ENCODE data around the gene SPATA1.
"Not testable (repeated sequence)": the region's sequence is repeated elsewhere in the genome, so short reads cannot be mapped to it uniquely, and the experiment has no call there.

SPATA1 gene

GRCh38 chr1:84587099-84587498, 80.9 kb downstream of the SPATA1 start:
- DNase-seq (ENCODE audit: low spot score) = no peak

GRCh38 chr1:84594959-84595358, 88.8 kb downstream of the SPATA1 start:
- DNase-seq (ENCODE audit: low spot score) = not testable (repeated sequence)

GRCh38 chr1:84597011-84597410, 90.8 kb downstream of the SPATA1 start:
- no peak for DNase-seq (ENCODE audit: low spot score)

- no peak for DNase-seq (ENCODE audit: low spot score)
These were observed 92.2 kb downstream of the SPATA1 start for GRCh38 chr1:84598418-84598817.

- no peak for DNase-seq (ENCODE audit: low spot score)
These were observed 92.9 kb downstream of the SPATA1 start for GRCh38 chr1:84598846-84599741.

- no peak for DNase-seq (ENCODE audit: low spot score)
These were observed 94.6 kb downstream of the SPATA1 start for GRCh38 chr1:84600796-84601195.

- no peak for DNase-seq (ENCODE audit: low spot score)
These were observed 97.0 kb downstream of the SPATA1 start for GRCh38 chr1:84603223-84603622.

GRCh38 chr1:84603941-84604830, 98.0 kb downstream of the SPATA1 start:
- DNase-seq (ENCODE audit: low spot score) = no peak

- DNase-seq (ENCODE audit: low spot score) = no peak
These were observed 99.0 kb downstream of the SPATA1 start for GRCh38 chr1:84605157-84605556.

- no peak for DNase-seq (ENCODE audit: low spot score)
These were observed 100.8 kb downstream of the SPATA1 start for GRCh38 chr1:84606977-84607376.

GRCh38 chr1:84611091-84611490, 104.9 kb downstream of the SPATA1 start:
- no peak for DNase-seq (ENCODE audit: low spot score)

- DNase-seq (ENCODE audit: low spot score) = no peak
These were observed 105.6 kb downstream of the SPATA1 start for GRCh38 chr1:84611796-84612195.

GRCh38 chr1:84613026-84613425, 106.8 kb downstream of the SPATA1 start:
- no peak for DNase-seq (ENCODE audit: low spot score)

- no peak for DNase-seq (ENCODE audit: low spot score)
These were observed 107.7 kb downstream of the SPATA1 start for GRCh38 chr1:84613887-84614286.

- DNase-seq (ENCODE audit: low spot score) = no peak
These were observed 109.6 kb downstream of the SPATA1 start for GRCh38 chr1:84615790-84616189.

Data from hematopoietic multipotent progenitor cell treated with erythropoietin and hydrocortisone succinate and interleukin-3 and kit ligand, for 15 days (in vitro differentiated cells).